H9 (cell line): ENCODE results near the gene FBXL5. TPM values are rescaled to one million over a fixed set of nuclear protein-coding genes. Genes with fewer than 3 reads are reported as not detected.

ENCODE experiments used
- DNase-seq: peaks from one replicate; pipeline ENCODE4 v3.0.0-alpha.2; 2017
- H2AFZ ChIP-seq: one replicate; pipeline ENCODE4 v1.6.1; 2013; ENCODE audit warnings: mild to moderate bottlenecking, low read length, control low read depth, moderate library complexity
- H2AK5ac ChIP-seq: 2 replicates; pipeline ENCODE4 v1.6.1; 2013; ENCODE audit warnings: low read length, control low read depth, mixed read lengths; ENCODE audit not compliant: insufficient read length
- H2BK120ac ChIP-seq: one replicate; pipeline ENCODE4 v1.6.1; 2013; ENCODE audit warnings: low read depth, mild to moderate bottlenecking, low read length, control low read depth, inconsistent platforms; ENCODE audit not compliant: poor library complexity, severe bottlenecking
- H2BK12ac ChIP-seq: 2 replicates; pipeline ENCODE4 v1.6.1; 2013; ENCODE audit warnings: low read length, control low read depth, mixed read lengths, low read depth; ENCODE audit not compliant: insufficient read length
- H2BK15ac ChIP-seq: 2 replicates; pipeline ENCODE4 v1.6.1; 2013; ENCODE audit warnings: low read depth, low read length, control low read depth
- H2BK20ac ChIP-seq: one replicate; pipeline ENCODE4 v1.6.1; 2013; ENCODE audit warnings: low read depth, mild to moderate bottlenecking, low read length, control low read depth, inconsistent platforms; ENCODE audit not compliant: poor library complexity, severe bottlenecking
- H2BK5ac ChIP-seq: 2 replicates; pipeline ENCODE4 v1.6.1; 2013; ENCODE audit warnings: low read length, control low read depth, mixed read lengths; ENCODE audit not compliant: insufficient read length
- H3K14ac ChIP-seq: 2 replicates; pipeline ENCODE4 v1.6.1; 2013; ENCODE audit warnings: low read length, control low read depth; ENCODE audit not compliant: insufficient read depth
- H3K18ac ChIP-seq: 2 replicates; pipeline ENCODE4 v1.6.1; 2013; ENCODE audit warnings: low read depth, mild to moderate bottlenecking, mixed read lengths, low read length, control low read depth; ENCODE audit not compliant: insufficient read length
- H3K23ac ChIP-seq: 2 replicates; pipeline ENCODE4 v1.6.1; 2013; ENCODE audit warnings: low read length, control low read depth, mixed read lengths, low read depth; ENCODE audit not compliant: insufficient read length
- H3K23me2 ChIP-seq: 2 replicates; pipeline ENCODE4 v1.6.1; 2013; ENCODE audit warnings: low read depth, mild to moderate bottlenecking, mixed read lengths, low read length, control low read depth; ENCODE audit not compliant: insufficient read length, poor library complexity, severe bottlenecking
- H3K27ac ChIP-seq: 2 replicates; pipeline ENCODE4 v1.5.1; 2013; ENCODE audit warnings: low read length, control low read depth, mixed read lengths, low read depth; ENCODE audit not compliant: insufficient read length
- H3K27me3 ChIP-seq: 2 replicates; pipeline ENCODE4 v1.6.1; 2013; ENCODE audit warnings: low read length, control low read depth, inconsistent platforms; ENCODE audit not compliant: insufficient read depth
- H3K4ac ChIP-seq: 2 replicates; pipeline ENCODE4 v1.6.1; 2013; ENCODE audit warnings: low read depth, mild to moderate bottlenecking, control low read depth, inconsistent platforms, low read length, moderate library complexity
- H3K4me1 ChIP-seq: 2 replicates; pipeline ENCODE4 v1.6.1; 2013; ENCODE audit warnings: low read length, control low read depth, inconsistent platforms; ENCODE audit not compliant: insufficient read depth
- H3K4me2 ChIP-seq: 2 replicates; pipeline ENCODE4 v1.6.1; 2013; ENCODE audit warnings: low read length, control low read depth, mixed read lengths; ENCODE audit not compliant: insufficient read length, insufficient read depth
- H3K56ac ChIP-seq: 2 replicates; pipeline ENCODE4 v1.6.1; 2013; ENCODE audit warnings: low read depth, mild to moderate bottlenecking, mixed read lengths, low read length, control low read depth; ENCODE audit not compliant: insufficient read length
- H3K79me1 ChIP-seq: 2 replicates; pipeline ENCODE4 v1.6.1; 2013; ENCODE audit warnings: low read depth, mild to moderate bottlenecking, moderate library complexity, low read length, control low read depth, inconsistent platforms; ENCODE audit not compliant: insufficient read depth, poor library complexity, severe bottlenecking
- H3K79me2 ChIP-seq: 2 replicates; pipeline ENCODE4 v1.6.1; 2013; ENCODE audit warnings: low read length, control low read depth, inconsistent platforms; ENCODE audit not compliant: insufficient read depth
- H3K9ac ChIP-seq: 2 replicates; pipeline ENCODE4 v1.6.1; 2013; ENCODE audit warnings: low read length, control low read depth, mixed read lengths; ENCODE audit not compliant: insufficient read length; ENCODE audit errors: extremely low read depth
- H3K9me3 ChIP-seq: one replicate; pipeline ENCODE4 v1.6.1; 2013; ENCODE audit warnings: low read depth, low read length, inconsistent platforms; ENCODE audit not compliant: control insufficient read depth
- H3T11ph ChIP-seq: one replicate; pipeline ENCODE4 v1.6.1; 2013; ENCODE audit warnings: mild to moderate bottlenecking, low read length, control low read depth, inconsistent platforms
- H4K20me1 ChIP-seq: one replicate; pipeline ENCODE4 v1.6.1; 2013; ENCODE audit not compliant: control insufficient read depth, insufficient read length, insufficient read depth
- H4K5ac ChIP-seq: 2 replicates; pipeline ENCODE4 v1.6.1; 2013; ENCODE audit warnings: low read depth, mild to moderate bottlenecking, mixed read lengths, low read length, control low read depth; ENCODE audit not compliant: insufficient read length
- H4K8ac ChIP-seq: replicated peaks from 2 replicates; pipeline ENCODE4 v1.6.1; 2013; ENCODE audit warnings: low read length, control low read depth, mixed read lengths, low read depth; ENCODE audit not compliant: insufficient read length
- H4K91ac ChIP-seq: 2 replicates; pipeline ENCODE4 v1.6.1; 2013; ENCODE audit warnings: low read depth, mild to moderate bottlenecking, moderate library complexity, mixed read lengths, low read length, control low read depth; ENCODE audit not compliant: insufficient read length
- H3K27ac Mint-ChIP-seq, 3 experiments: 2 replicates in 2 of 3; 3 replicates in 1 of 3; pipeline ENCODE4 v1.8.0; 2020 to 2021; ENCODE audit warnings: mixed read lengths in 3 of 3, mild to moderate bottlenecking in 1 of 3, moderate library complexity in 1 of 3
- H3K27me3 Mint-ChIP-seq: 2 replicates; pipeline ENCODE4 v1.8.0; 2021; ENCODE audit warnings: low read depth, mild to moderate bottlenecking, moderate library complexity, mixed read lengths
- H3K36me3 Mint-ChIP-seq, 3 experiments: 2 replicates in 2 of 3; 3 replicates in 1 of 3; pipeline ENCODE4 v1.8.0; 2020 to 2021; ENCODE audit warnings: low read depth in 3 of 3, mixed read lengths in 3 of 3; ENCODE audit not compliant: insufficient read depth in 1 of 3
- H3K4me1 Mint-ChIP-seq, 2 experiments: 2 replicates each; pipeline ENCODE4 v1.8.0; 2020; ENCODE audit warnings: mixed read lengths in 2 of 2
- H3K4me3 Mint-ChIP-seq, 2 experiments: 2 replicates in 1 of 2; 3 replicates in 1 of 2; pipeline ENCODE4 v1.8.0; 2020 to 2021; ENCODE audit warnings: mild to moderate bottlenecking in 2 of 2, mixed read lengths in 2 of 2, moderate library complexity in 1 of 2
- H3K9me3 Mint-ChIP-seq, 2 experiments: 2 replicates in 1 of 2; 3 replicates in 1 of 2; pipeline ENCODE4 v1.8.0; 2020; ENCODE audit warnings: mild to moderate bottlenecking in 2 of 2, mixed read lengths in 2 of 2, moderate library complexity in 1 of 2
- WGBS: extraction: QIAGEN DNeasy Blood & Tissue Kit; methylation state at CpG from one replicate; pipeline ENCODE4 v1.1.7; 2013; ENCODE audit warnings: missing lambda C conversion rate, low lambda C conversion rate, mixed read lengths; ENCODE audit not compliant: insufficient read length; ENCODE audit errors: extremely low coverage; 5-methylcytosine and 5-hydroxymethylcytosine counted together
- total RNA-seq: library from RNA; stranded (reverse); gene quantifications from 2 replicates; pipeline ENCODE4 v1.2.1, GENCODE V29; 2021
- TF ChIP-seq, protein P1 (sequence below): fragments of 200-600 bp; sonication (generic); conservative IDR thresholded peaks from 3 replicates; pipeline ENCODE4 v1.8.0; 2021; ENCODE audit warnings: antibody characterized with exemption, mild to moderate bottlenecking

FBXL5 gene
- total RNA-seq, 1 experiment from 2014 or later = 57.6 TPM

DNA sequence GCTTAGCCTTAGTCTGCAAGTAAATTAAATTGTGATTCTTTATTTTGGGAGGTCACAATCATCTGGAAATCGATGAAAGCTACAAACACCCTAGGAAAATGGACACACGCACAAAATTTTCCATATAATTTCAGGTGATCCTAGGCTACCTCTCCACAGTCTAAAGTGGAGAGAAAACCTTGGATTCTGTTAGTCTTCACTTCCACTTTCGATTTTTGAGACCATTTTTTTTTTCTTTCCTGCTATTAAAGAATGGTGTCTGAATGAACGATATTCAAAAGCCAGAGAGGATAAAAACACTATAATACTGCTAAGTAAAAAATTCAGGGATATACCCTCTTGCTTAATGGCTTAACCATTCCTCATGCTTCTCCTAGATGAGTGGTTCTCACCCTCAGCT is 1.7 kb downstream of the FBXL5 start:
- peaks cover 10% of the 10 kb centered on the region for H3K23me2 ChIP-seq
- no peak overlapping the region for H2BK15ac ChIP-seq
- no peak overlapping the region for H4K8ac ChIP-seq
- peak overlapping the region; percentile 39 to 96 (median 40); a peak in 4 of 7 replicates for H3K27ac Mint-ChIP-seq
- peaks cover 0 to 4% (median 0%) of the 10 kb centered on the region in 3 experiments; a peak in 2 of 7 replicates for H3K36me3 Mint-ChIP-seq
- H3K27me3 Mint-ChIP-seq = no peaks in the 10 kb centered on the region; the same call in 1 of the 2 replicates
- H3K79me1 ChIP-seq = peaks cover 4% of the 10 kb centered on the region
- no peak overlapping the region for H2AK5ac ChIP-seq
- H3K4me3 Mint-ChIP-seq = peak overlapping the region; percentile 95 to 98
- peak overlapping the region; percentile 95 for H3K4me2 ChIP-seq
- H2BK20ac ChIP-seq = no peak overlapping the region
- no peaks in the 10 kb centered on the region for H4K20me1 ChIP-seq
- no peak overlapping the region for H2BK12ac ChIP-seq
- H4K5ac ChIP-seq = no peak overlapping the region
- WGBS = no CpG with 5 or more reads among the region's 4 CpGs
- H3K27me3 ChIP-seq = no peaks in the 10 kb centered on the region
- no peaks in the 10 kb centered on the region for H3K9me3 Mint-ChIP-seq
- no peak overlapping the region for H4K91ac ChIP-seq
- no peaks in the 10 kb centered on the region for H3K9me3 ChIP-seq
- TF ChIP-seq, protein P1, sequence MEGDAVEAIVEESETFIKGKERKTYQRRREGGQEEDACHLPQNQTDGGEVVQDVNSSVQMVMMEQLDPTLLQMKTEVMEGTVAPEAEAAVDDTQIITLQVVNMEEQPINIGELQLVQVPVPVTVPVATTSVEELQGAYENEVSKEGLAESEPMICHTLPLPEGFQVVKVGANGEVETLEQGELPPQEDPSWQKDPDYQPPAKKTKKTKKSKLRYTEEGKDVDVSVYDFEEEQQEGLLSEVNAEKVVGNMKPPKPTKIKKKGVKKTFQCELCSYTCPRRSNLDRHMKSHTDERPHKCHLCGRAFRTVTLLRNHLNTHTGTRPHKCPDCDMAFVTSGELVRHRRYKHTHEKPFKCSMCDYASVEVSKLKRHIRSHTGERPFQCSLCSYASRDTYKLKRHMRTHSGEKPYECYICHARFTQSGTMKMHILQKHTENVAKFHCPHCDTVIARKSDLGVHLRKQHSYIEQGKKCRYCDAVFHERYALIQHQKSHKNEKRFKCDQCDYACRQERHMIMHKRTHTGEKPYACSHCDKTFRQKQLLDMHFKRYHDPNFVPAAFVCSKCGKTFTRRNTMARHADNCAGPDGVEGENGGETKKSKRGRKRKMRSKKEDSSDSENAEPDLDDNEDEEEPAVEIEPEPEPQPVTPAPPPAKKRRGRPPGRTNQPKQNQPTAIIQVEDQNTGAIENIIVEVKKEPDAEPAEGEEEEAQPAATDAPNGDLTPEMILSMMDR = no peak
- H3K23ac ChIP-seq = no peak overlapping the region
- no peak overlapping the region for H3K4ac ChIP-seq
- no peak overlapping the region for H2BK5ac ChIP-seq
- H3K14ac ChIP-seq = no peak overlapping the region
- peaks cover 2% of the 10 kb centered on the region; the same call in 1 of the 2 replicates for H3K4me1 ChIP-seq
- H2AFZ ChIP-seq = no peak overlapping the region
- H2BK120ac ChIP-seq = no peak overlapping the region
- H3K9ac ChIP-seq = peak overlapping the region; percentile 73
- DNase-seq = no peak
- peaks cover 36 to 45% of the 10 kb centered on the region in 2 experiments for H3K4me1 Mint-ChIP-seq
- no peak overlapping the region for H3K27ac ChIP-seq
- H3K18ac ChIP-seq = no peak overlapping the region
- no peak overlapping the region for H3T11ph ChIP-seq
- H3K79me2 ChIP-seq = peaks cover 9% of the 10 kb centered on the region; the same call in 1 of the 2 replicates
- H3K56ac ChIP-seq = no peak overlapping the region
